Suppressor macrophage treated with lipopolysaccharide for 4 hours (primary cell): ENCODE data around the gene TRIM52.

Experiments used
- DNase-seq: peaks from one replicate; pipeline ENCODE4 v3.0.0-alpha.2; 2020

TRIM52 gene

DNA sequence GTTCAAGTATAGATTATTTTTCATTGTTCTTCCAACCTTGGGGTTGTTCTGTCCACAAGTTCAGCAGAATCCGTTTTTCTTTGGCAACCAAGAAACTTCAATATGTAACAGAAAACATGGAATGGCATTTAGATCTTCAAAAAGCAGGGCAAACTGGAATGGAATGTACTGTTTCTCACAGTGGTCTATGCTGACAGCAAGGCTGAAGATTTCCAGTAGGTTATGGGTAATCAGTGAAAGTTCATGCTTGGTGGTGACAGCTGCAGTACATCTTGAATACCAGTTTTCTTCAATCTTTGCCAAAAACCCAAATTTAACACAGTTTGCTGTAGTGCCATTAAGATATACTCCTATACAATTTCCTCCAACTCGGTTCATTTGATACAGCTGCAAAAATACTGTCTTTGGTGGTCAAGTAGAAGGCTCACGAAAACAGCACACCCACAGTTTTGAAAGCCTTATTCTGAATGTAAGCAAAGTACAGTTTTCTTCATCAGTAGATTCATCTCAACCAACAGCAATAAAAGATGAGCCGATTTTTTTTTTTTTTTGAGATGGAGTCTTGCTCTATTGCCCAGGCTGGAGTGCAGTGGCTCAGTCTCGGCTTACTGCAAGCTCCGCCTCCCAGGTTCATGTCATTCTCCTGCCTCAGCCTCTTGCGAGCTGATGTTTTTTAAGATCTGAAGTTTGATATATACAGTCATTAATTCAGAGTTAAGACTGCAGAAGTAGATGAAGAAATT, 4.9 kb downstream of the TRIM52 start:
- no peak for DNase-seq

DNA sequence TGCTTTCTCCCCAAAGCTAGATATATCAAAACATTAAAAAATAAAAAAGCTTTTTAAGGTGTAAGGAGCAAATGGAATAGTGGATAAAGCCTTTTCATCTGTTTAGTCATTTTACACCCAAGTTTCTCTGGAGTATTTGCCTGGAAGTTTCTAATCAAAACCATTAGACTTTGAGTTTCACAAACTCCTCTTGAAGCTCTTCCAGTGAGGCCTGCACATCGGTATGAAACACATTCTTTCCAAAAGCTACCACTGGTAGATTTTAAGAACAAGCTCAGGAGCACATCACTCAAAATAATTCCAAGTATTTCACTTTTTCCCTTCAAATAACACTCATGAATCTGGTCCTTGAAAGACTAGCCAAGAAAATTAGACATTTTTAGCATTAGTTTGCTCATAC, 5.7 kb downstream of the TRIM52 start:
- DNase-seq = no peak

DNA sequence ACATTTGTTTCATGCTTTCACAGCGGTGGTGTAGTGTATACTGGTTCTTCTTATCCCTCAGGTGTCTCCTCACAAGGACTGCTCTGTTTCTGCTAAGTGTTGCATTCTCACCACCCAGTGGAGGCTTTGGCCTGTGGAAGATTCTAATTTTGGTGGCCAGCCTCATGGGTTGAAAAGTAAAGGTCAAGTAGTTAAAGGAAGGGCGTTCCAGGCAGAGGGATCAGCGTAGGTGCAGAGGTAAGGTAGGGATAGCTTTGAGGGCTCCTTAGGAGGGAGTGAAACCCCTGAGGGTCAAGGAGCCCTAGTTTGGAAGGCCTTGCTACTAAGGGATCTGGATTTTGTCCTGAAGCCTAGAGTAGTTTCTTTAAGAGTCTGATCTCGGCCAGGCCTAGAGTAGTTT, 12.7 kb downstream of the TRIM52 start:
- DNase-seq = no peak

DNA sequence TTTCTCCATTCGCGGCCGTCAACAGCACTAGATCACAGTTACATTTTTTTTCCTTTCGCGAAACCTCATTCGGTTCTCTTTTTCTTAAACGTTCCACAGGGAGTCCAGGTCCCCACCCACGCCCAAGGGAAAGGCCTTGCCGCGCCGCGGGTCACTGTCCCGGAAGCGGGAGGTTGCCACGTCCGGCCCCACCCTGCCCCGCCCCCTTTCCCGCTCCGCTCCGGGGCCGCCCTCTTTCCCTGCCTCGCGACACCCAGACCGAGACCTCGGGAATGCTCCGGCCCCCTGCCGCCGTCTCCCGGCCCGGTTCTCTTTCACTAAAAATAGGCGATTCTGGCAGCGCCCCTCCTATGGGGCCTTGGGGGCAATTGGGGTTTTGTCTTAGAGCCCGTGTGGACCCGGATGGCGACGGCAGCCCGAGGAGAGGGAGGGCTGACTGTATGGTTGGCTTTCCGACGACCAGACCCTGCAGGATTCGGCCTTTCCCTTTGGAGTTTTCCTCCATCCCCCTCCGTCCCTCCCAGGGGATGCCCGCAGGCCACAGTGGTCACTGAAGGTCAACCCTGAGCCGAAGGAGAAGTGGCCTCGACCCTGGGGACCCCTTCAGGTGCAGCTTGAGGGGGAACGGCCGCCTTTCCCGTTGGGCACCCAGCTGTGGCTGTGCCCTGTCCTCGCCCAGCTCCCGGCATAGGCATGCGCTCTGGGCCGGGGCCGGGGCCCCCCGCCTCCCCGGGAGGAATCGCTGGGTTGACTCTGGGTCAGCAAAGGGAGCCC, 14.5 kb downstream of the TRIM52 start:
- peak; percentile 98 for DNase-seq

DNA sequence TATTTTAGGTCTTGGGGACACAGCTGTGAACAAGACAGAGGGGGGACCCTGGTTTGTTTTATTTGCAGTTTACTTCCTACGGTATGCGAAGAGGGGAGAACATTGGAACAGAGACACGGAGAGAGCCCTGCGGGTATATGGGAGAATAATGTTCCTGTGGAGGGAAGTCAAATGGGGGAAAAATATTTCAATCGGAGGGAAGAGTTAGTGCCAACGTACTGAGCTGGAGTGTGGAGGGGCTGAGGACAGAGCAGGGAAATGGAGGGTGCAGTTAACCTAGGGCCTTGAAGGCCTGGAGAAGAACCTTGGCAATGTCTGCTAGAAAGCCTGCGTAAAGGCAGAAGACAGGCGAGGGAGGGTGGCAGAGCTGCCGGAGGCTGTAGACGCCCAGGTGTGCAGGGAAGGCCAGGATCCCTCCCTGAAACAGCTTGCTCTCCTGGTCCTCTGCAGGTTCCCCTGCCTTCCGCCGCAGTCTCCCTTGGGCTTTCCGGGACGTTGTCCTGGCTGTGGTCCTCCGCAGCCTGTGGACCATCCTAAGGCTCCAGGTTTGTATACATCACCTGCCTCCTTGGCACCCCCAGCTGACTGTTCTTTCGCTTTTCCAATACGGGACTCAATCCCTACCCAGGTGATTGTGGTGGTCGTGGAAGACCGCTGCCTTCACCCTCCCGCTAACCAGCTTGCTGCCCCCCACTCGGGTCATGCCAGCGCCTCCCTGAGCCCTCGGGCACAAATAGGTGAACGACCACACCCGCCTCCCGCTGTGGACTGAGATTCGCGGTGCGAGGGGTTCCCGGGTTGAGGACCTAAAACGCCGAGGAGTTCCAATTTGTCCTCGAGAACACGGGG, 15.3 kb downstream of the TRIM52 start:
- DNase-seq = no peak

DNA sequence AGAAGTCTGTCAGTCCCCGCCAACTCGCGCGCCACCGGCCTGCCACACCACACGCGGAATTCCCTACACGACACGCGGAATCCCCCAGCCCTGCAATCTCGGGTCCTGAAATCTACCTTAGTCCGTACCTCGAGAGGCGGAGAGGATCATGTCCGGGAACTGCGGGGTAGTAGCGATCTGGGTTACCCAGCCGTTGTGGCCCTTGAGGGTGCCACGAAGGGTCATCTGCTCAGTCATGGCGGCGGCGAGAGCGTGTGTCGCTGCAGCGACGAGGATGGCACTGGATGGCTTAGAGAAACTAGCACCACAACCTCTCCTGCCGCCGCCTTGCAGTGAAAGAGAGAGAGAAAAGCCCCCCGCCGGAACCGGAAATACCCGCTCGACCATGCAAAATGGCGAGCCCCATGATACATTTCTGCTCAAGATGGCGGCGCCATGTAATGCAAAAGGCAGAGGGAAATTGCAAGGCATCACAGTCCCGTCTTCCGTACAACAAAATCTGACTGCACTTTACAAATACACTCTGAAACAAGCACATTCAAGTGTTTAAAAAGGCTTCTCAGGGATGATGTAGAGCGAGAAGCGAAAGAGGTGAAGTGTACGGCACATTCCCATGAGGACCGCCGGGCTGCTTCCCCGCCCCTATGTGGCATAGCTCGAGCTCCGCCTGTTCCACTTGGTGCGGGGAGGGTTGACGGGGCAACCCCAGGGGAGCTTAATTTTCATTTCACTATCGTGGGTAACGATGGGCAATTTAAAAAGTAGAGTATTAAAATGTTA, 17.2 kb downstream of the TRIM52 start, which contains the start of gene RACK1:
TSS of gene RACK1 (minus strand) at position 343 of the 780 bp plus-strand sequence. CDS start at position 237, 106 bp downstream.
- peak; percentile 92 for DNase-seq

DNA sequence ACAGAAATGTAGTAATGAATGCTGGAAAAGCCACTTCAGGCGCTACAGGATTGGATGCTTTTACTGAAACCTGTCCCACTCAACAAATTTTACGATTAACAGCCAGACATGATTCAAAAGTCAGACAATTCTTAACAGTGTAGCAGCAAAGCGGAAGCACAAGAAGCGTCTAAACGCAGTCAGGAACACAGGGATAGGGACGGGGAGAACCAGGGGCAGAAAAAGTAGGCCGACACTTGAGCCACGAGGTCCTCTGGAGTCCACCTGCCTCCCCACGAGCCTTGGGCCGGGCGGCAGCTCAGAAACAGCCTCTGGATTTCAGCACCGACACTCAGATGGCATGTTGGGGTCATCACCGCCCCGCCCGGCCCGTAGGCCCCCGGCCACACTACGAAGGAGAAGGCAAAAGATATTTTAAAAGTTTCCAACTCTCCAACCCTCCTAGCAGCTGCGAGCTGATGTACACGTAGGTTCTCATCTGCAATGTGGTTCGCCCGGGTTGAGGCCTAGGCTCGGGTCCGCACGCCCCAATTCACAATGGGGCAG, 17.9 kb downstream of the TRIM52 start:
- DNase-seq = peak; percentile 36

DNA sequence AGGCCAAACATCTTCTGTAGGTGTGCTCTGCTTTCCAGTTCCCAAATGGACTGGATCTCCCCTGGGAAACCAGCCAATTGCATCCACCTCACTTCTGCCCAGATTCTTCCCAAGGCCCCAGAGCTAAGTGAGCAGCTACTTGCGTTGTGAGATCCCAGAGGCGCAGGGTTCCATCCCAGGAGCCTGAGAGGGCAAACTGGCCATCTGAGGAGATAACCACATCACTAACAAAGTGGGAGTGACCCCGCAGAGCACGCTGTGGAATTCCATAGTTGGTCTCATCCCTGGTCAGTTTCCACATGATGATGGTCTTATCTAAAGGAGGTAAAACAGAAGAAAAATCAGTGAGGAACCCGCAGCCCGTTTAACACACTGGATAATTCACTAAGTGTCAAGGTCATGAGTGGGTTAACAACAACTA, 18.9 kb downstream of the TRIM52 start:
- DNase-seq = no peak

DNA sequence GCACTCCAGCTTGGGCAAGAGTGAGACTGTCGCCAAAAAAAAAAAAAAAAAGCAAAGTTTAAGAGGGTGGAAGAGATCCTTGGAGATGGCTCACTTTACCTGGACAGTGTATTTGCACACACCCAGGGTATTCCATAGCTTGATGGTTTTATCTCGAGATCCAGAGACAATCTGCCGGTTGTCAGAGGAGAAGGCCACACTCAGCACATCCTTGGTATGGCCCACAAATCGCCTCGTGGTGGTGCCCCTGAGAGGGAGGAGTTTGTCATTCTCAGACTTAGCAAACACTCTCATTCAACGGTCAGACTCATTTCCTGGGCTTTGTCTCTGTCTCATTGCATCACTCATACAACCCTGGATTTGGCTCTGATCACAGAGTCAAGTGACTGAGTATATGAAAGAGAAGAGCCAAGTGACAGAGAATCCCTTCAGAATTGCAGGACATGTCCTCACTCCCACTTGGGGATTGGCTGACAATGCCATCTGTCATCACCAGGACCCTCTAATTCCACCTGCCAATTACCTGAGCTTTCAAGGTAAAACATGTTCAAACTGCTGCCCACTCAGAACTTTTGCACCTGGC, 19.5 kb downstream of the TRIM52 start:
- DNase-seq = peak; percentile 93

DNA sequence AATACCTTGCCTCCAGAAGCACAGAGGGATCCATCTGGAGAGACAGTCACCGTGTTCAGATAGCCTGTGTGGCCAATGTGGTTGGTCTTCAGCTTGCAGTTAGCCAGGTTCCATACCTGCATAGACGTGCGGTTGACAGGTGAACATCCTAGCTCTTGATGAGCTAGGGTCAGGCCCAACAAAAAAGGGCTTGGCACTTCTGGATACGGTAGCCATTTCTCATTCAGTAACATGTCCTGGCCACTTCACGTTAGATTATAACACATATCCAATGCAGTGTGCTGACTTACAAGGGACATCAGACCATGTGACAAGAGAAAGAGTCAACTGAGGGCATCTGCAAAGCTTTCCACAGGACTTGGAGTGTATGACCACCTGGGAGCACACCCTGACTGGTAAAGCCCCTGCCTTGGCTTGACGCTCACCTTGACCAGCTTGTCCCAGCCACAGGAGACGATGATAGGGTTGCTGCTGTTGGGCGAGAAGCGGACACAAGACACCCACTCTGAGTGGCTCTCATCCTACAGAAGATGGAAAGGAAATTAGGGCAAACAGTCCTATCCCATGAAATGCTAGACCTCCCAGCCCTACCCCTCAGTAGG, 21.8 kb downstream of the TRIM52 start:
- DNase-seq = no peak

DNA sequence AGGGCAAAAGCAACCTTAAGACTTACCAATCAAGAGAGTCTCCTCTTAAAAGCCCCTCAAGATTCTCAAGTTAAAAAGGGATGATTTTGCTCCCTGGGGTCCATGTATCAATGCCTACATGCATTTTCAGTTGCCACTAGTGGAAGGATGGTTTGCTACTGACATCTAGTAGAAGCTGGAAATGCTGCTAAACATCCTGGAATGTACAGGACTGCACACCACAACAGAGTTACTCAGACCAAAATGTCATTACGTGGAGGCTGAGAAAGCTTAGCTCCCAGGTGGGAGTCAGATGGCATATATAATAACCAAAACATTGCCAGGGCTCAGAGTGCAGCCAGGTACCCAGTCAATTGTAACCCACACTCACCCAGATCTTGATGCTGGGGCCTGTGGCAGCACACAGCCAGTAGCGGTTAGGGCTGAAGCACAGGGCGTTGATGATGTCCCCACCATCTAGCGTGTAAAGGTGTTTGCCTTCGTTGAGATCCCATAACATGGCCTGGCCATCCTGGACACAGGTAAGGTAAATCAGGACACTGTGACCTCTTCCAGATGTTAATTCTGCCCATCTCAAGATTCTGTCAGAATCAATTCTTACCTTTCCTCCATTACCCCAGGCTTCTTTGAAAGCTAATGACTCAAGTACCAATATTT, 23.1 kb downstream of the TRIM52 start:
- no peak for DNase-seq

DNA sequence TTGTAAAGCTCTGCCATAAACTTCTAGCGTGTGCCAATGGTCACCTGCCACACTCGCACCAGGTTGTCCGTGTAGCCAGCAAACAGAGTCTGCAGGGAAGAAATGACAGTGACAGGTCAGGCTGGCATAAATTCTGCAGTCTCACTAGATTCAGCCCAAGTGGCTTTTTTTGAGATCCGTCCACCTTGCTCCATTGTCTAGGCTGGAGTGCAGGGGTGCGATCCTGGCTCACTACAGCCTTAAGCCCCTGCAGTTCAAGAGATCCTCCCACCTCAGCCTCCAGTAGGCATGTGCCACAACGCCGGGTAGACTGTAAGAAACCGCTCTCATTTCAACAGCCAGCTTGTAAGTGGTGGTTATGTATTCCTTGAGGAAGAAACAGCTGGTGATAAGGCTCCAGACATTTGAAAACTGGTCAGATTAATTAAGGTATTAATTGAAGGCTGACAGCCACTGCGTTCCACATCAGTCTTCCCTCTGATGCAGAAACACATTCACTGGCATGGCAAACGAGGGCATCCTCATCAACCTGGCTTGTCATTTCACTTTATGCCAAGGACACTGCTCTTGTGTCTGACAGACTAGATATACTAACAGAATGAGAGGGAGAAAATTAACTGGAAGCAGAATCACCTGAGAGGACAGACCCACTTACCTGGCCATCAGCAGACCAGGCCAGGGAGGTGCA, 23.8 kb downstream of the TRIM52 start:
- no peak for DNase-seq

DNA sequence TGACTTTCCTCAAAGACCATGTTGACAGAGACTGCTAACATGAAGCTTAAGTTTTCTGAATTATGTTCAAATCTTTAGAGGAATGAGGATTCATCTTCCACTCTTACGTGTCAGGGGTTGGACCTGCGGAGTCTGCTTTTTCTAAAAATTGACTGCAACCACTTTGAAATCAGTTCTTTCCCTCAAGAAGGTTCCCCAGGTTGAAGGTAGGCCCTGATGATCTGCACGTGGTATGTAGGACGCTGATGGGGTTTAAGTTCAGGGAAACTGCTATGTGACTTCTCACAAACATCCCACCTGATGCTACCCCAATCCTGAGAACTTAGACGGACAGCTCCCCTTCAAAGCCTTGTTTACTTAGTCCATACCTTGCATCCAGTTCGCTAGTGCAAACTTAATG, 24.5 kb downstream of the TRIM52 start:
- no peak for DNase-seq

DNA sequence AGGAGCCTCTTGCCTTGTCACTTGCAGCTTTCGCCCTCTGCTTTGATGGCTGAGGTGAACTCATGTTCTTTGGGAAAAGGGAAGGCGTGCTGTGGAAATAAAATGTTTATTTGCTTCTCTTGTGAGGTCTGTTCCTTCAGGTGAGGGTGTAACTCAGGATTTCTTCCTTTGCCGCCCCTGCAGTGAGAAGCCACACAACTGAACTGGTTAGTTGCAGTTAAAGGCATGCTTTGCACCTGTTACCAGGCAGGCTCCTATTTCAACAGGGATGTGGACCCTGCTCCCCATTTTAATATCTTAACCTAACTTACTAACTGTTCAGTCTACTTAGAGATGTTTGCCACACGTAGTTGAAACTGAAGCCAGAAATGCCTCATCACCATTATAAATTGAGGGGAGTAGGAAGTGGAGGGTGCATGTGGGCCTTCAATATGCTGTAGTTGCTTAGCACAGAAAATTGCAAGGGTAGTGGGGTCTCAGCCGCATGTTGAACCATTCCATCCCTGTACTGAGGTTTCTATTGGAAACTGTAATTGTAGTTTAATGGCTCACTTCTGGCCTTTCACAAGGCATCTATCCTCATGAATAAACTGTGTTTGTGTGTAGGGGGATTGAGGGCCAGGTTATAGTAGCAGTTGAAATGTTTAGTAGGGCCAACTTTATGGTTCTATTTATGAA, 25.1 kb downstream of the TRIM52 start:
- DNase-seq = no peak

DNA sequence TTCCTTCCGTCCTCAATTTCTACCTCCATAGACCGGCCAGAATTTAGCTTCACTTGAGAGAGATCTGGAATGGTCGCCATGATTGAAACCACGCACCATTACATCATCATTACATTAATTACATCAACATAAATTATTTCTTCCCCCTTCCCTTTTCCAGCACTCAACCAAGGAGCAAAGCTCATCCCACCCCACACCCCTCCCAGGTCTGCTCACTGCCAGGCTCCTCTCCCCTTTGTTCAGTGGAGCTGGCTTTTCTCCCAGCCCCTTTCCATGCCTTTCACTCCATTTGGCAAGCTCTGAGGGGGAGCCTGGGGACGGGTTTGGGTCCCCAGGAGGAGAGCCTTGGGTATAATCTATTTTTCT, 25.6 kb downstream of the TRIM52 start:
- DNase-seq = no peak

DNA sequence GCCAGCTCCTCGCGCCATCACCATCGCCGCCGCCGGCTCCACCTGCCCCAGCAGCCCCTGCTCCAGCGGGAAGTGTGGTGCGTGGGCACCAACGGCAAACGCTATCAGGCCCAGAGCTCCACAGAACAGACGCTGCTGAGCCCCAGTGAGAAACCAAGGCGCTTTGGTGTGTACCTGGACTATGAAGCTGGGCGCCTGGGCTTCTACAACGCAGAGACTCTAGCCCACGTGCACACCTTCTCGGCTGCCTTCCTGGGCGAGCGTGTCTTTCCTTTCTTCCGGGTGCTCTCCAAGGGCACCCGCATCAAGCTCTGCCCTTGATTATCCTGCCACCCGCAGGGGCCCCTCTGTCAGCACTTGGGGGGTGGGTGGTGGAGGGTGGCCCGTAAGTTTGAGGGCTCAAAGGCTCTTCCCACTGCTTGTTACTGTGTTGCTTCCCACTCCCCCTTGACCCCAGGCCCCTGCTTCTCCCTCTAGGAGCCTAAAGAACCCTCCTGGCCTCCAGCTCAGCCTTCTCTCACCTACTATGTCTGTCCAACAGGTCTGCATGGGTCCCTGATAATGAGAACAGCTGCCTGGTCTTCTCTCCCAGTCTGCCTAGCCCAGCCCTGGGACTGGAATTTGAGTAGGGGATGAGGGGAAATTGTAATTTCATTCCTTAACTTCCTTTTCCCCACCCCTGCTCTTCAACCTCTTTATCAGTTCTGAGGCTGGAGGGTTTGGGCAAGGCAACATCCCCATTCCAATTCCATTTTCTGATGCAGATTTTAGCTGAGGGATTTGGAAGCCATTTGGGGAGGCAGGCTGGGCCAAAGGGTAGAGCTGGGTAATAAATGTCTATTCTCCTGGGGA, 26.3 kb downstream of the TRIM52 start:
- DNase-seq = no peak

DNA sequence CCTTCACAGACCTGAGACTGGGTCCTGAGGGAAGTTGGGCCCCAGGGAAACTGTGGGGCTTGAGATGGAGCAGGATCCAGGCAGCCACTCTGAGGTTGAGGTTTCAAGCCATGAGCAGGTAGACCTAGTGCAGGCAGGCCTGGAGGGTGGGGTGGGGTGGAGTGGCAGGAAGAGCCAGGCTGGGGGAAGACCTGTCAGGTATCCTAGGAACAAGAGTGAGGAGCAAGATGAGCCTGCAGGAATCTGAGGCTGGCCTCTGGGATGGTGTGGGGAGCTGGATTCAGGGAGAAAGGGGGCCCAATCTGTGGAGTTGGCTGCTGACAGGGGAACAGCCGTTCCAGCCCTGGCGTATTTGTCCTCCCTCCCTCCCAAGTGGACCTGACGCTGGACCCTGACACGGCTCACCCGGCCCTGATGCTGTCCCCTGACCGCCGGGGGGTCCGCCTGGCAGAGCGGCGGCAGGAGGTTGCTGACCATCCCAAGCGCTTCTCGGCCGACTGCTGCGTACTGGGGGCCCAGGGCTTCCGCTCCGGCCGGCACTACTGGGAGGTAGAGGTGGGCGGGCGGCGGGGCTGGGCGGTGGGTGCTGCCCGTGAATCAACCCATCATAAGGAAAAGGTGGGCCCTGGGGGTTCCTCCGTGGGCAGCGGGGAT, 27.0 kb downstream of the TRIM52 start:
- DNase-seq = no peak
